HG03135 (cell line): ENCODE data around the gene OXTR.
"Not testable (repeated sequence)": the region's sequence is repeated elsewhere in the genome, so short reads cannot be mapped to it uniquely, and the experiment has no call there.

Experiments
- ATAC-seq: cut with Tn5 transposase; IDR thresholded peaks from one replicate; pipeline ENCODE4 v1.9.1; 2021; ENCODE audit warnings: mild to moderate bottlenecking, moderate library complexity; ENCODE audit not compliant: unreplicated experiment

Gene OXTR

GRCh38 chr3:8743021-8743601 is 26.3 kb downstream of the OXTR start:
- no peak for ATAC-seq

GRCh38 chr3:8741581-8742261 is 27.7 kb downstream of the OXTR start:
- ATAC-seq, result no peak

GRCh38 chr3:8739757-8740504 is 29.5 kb downstream of the OXTR start:
- ATAC-seq, result no peak

- ATAC-seq, result no peak
Observed at GRCh38 chr3:8738639-8739038, 30.8 kb downstream of the OXTR start.

GRCh38 chr3:8737823-8738222 is 31.6 kb downstream of the OXTR start:
- no peak for ATAC-seq

GRCh38 chr3:8737301-8737700 is 32.1 kb downstream of the OXTR start:
- ATAC-seq, result no peak

GRCh38 chr3:8736436-8736835 is 33.0 kb downstream of the OXTR start:
- ATAC-seq, result no peak

GRCh38 chr3:8734908-8735307 is 34.5 kb downstream of the OXTR start:
- ATAC-seq, result no peak

GRCh38 chr3:8734137-8734878 is 35.1 kb downstream of the OXTR start:
- ATAC-seq, result no peak

GRCh38 chr3:8733332-8734094 is 35.9 kb downstream of the OXTR start, which contains the start of gene CAV3:
Gene CAV3 (plus strand): TSS chr3:8733802. CDS start chr3:8733877, 75 bp downstream.
- ATAC-seq, result no peak

GRCh38 chr3:8732413-8732812 is 37.0 kb downstream of the OXTR start:
- ATAC-seq, result no peak

- no peak for ATAC-seq
Observed at GRCh38 chr3:8730656-8731055, 38.8 kb downstream of the OXTR start.

- no peak for ATAC-seq
Observed at GRCh38 chr3:8729479-8729878, 39.9 kb downstream of the OXTR start.

- ATAC-seq, result no peak
Observed at GRCh38 chr3:8727605-8728512, 41.6 kb downstream of the OXTR start.

GRCh38 chr3:8724108-8724752 is 45.2 kb downstream of the OXTR start:
- no peak for ATAC-seq

GRCh38 chr3:8723612-8724011 is 45.8 kb downstream of the OXTR start:
- ATAC-seq, result no peak

GRCh38 chr3:8722808-8723207 is 46.6 kb downstream of the OXTR start:
- ATAC-seq, result no peak

GRCh38 chr3:8715757-8716156 is 53.7 kb downstream of the OXTR start:
- not testable (repeated sequence) for ATAC-seq
